SKM-1 (cell line): ENCODE measurements around the gene SLC24A3.

Experiments
- DNase-seq: peaks from one replicate; lab custom pipeline; 2025; ENCODE audit not compliant: unreplicated experiment; lab: John Stamatoyannopoulos, UW

Gene SLC24A3

DNA sequence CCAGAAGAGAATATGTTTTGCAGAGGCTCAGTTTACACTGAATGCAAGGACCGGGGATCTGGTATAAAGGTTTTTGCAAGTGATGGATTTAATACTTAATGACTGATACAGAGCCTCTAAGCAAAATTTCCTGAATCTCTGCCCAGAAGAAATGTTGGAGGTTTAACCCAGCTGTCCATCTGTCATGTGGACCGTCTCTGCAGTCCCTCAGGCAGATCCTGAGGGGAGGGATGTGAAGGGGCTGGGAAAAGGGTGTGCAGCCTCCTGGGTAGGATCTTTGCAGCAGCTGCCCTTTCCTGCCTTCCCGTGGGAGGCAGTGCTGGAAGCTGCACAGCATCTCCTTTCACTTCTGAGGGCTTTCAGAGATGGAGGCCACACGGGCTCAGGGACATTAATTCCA is 207.0 kb downstream of the SLC24A3 start:
- no peak for DNase-seq

DNA sequence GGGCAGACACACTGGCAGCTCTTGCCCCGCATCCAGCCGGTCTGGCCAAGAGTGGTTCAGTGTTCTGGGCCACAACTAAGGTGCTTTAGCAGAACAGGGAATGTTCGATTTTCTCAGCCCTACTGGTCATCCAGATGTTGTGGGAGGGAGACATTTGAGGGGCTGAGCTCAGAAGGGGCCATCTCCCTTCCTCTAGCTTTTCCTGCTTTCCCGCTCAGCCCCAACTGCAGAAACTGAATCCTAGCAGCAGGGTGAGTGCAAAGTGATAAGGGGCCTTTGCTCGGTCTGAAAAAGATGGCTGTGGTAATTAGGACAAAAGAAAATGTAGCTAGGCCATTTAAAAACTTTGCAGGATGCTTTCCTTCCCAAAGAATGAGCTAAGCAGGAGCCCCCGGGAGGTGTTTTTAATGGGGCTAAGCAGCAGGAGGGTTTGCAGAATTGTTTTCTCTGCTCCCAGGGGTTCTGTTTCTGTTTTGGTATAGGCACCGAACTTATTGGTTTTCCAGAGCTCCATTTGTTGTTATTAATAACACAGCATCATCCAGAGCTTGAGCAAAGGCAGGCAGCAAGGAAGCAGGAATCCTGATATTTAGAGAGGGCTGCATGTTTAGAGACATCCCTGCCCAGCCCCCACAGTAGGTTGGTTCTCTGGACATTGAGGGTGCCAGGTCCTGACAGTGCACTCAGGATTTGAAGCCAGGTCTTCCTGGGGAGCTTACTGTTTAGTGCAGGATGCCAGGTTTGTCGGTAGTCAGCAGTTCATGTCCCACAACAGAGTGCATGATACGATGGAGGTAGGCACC is 210.9 kb downstream of the SLC24A3 start:
- DNase-seq, result no peak

DNA sequence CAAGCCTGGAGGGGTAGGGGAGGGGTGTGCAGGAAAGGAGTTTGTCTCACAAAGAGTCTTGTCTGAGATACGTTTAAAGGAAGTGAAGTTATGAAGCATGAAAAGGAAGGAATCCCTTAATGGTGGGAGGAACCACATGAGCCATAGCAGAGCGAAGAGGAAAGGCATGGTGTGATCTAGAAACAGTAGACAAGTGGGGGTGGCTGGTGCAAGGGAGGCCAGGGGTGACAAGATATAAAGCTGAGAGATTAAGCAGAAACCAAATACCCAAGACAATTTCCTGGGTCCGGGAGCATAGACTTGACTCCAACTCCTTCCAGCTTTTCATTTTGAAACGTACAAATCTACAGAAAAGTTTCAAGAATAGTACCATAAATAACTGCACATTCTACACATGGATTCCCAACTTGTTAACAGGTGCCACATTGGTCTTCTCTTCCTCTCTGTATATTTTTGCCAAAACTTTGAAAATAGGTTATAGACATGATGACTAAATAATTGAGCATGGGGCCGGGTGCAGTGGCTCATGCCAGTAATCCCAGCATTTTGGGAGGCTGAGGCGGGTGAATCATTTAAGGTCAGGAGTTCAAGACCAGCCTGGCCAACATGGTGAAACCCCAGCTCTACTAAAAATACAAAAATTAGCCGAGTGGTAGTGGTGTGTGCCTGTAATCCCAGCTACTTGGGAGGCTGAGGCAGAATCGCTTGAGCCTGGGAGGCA is 211.6 kb downstream of the SLC24A3 start:
- DNase-seq, result no peak

DNA sequence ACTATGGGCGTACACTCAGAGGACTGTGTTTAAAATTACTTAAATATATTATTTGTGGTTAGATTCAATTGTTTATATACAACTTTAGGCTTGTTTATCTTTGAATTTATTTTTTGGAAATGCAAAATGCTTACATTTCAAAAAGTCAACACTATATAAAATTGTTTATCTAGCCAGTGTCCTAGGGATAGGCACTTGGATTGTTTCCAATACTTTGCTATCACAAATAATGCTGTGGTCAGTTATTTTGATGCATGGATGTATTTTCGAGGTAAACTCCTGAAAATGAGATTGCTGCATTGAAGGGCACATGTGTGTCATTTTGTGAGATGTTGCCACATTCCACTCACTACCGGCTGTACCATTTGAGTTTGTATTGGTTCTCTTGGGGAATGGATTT is 213.9 kb downstream of the SLC24A3 start:
- DNase-seq, result no peak

DNA sequence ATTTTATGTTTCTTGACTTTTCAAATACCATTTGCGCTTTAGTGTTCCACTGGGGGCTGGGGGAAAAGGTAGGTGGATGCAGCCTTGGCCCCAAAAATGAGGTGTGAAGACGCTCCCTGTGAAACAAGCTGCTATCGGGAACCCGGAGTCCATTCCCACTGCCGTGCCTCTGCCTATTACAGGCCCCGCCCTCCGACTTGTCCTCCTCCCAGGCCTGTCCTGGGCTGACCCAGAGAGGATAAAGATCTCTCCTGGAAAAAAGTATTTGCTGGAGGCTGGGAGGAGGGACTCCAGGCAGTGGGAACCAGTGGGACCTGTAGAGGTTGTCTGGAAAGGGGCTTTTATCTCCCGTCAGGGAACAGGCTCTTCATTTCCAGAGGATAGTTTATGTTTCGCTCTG is 215.0 kb downstream of the SLC24A3 start:
- DNase-seq, result no peak

DNA sequence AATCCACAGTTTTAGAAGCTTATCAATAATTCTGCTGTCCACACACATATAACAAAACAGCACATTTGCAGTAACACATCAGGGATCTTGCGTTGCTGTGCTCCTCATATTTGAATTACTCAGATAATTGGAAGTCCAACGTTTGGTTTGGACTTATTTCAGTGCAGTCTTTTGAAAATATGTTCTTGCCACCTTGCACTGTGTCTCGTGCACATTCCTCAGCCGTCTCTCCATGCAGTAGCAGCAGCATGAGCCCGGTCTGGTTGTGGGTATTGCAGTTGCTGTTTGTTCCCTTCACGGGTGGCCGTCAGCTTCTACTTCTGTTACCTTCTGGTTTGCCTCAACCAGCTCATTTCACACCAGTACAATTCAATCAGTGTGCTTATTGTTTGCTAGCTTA is 215.5 kb downstream of the SLC24A3 start:
- no peak for DNase-seq

DNA sequence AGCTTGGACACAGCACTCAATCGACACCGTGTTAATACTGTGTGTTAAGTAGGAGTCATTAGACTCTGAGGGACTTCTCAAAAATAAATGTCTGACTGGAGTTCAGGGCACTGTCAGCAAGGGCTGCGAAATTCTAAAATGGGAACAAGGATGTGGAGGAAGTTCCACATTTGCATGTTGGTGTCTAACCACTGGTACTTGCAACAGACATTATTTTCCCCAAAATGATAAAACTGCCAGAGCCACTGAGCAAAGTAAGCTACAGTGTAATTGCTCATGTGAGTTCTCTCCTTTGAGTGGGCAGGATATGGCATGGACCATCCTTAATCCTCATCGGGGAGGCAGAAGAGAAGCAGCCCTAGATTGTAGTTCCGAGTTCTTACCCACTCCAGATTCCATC is 215.9 kb downstream of the SLC24A3 start:
- DNase-seq, result peak; percentile 24

DNA sequence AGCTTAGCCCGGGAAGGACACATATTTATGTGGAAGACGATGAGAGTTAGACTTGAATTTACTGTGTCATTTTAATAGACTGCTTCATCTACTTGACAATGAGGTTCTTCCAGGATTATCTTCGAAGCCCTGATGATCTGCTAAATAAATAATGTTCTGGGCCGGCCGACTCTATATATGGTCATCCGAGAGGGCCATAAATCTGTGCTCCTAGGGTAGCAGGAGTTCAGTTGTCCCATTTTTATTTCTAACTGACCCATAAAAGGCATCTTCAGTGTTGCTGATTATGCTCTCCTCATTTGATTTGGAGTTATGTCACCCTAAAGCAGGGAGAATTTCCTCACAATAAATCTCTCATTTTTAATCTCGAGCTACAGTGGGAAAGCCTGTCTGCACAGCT is 217.1 kb downstream of the SLC24A3 start:
- DNase-seq, result no peak

DNA sequence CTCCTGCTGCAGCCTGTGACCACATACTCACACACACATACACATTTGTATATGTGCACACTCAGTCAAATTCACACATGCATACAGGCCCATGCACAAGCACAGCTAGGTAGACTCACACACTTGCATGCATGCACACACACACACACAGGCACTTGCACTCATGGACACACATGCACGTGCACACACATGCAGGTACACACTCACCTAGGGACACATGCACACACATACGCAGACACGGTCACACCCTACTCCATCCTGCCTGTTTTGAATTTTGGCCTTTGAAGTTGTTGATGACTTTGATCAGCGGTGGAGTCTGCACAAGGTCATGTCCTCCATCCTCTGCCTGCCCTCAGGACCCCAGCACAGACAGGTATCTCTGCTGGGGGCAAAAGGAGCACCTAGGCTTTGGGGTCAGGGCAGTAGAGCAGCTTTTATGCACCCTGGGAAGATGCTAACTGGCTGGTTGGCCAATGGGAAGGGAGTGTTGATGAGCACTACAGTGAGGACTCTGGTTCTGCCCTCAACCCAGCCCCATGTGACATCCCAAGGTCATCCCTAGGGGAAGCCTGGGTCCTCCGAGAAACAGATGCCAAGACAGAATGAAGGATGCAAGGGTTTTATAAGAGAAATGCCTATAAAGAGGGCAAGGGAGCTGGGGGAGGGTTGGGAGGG is 218.3 kb downstream of the SLC24A3 start:
- DNase-seq, result no peak

DNA sequence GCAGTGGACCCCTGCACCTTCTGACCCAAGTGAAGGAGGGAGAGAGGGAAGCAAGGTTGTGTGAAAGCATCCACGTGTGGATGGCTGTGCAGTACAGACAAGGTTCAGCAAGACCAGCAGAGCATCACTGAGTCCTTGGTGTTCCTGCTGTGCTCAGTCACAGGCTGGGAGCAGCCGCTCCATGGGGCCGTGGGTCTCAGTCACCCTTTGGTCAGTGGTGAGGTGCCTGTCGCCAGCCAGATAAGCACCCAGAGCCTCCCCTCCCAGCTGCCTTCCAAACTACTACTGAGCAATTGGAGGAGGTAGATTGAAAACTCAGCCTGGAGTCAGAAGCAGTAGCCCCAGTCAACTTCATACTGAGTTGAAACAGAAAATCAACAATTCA is 218.9 kb downstream of the SLC24A3 start:
- DNase-seq, result no peak

DNA sequence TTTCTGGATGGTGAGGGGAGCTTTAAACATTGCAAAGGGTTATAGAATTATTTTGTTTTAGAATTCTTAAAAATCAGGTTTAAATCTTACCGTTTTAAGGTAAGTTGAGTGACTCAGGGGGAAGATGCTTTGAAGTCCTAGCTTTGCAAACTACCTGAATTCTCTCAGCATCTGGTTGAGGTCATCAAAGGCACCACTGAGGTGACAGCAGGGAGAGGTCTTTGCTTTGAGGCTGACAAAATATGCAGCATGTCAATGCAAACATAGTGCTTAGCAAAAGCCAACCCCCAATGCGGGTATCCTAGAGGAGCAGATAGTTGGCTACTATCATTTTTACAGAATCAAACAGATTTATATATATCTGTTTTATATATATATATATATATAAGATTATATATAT is 219.5 kb downstream of the SLC24A3 start:
- no peak for DNase-seq

DNA sequence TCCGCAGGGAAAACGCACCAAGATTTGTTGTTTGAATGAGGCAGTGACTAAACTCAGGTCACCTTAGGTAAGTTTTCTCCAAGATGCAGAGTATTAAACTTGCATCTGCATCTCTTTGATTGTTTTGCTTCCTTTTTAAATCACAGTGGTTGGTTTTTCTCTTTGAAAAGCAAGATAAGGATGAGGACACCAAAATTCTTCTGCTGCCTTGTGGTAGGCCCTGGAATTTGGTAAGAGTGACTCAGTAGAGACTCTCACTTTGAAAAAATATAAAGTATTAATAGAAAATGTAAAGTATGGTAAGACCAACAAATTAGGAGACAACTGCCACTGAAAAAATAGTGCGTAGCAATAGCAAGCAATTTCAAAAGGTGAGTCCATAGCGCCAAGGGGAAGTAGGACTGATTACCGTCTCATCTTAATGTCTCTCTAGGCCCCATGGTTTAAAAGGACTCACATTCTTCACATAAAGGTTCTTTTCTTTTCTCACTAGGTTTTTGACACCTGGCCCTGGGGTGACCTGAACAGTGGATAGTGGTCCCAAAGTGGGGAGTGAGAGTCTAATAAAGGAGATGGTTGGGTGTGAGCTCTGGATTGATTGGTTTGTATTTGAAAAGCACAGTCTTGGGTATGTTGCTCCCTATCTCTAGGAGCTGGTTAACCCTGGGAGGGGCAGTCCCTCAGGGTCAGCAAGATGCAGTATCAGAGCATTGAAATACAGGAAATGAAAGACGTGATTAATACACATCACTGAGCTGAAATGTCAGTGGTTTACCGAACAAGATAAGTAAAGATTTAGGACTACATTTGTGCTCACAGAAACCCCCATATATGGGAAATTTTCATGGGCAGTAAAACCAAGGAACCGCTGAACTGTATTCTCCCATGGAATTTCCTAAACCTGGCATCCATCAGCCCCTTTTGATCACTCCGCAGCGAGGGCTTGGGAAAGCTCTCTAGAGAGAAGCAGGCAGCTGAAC is 221.2 kb downstream of the SLC24A3 start:
- DNase-seq, result no peak

DNA sequence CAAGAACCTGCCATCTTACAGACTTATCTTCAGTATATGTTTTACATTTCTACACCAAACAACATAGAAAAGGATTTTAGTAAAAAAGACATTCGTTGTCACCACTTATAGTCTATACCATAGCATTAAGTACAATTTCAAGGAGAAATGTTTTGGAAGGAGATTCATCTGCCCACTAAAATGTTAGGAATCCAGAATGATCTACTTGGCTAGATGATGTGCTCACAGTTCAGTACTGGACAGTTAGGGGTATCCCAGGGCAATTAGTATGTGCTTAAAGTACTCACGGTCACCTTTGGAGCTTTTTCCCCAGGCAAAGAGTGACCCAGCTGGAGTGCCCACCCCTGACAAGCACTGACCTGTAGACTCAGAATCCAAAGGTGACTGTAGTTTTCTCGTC is 222.9 kb downstream of the SLC24A3 start:
- DNase-seq, result no peak

DNA sequence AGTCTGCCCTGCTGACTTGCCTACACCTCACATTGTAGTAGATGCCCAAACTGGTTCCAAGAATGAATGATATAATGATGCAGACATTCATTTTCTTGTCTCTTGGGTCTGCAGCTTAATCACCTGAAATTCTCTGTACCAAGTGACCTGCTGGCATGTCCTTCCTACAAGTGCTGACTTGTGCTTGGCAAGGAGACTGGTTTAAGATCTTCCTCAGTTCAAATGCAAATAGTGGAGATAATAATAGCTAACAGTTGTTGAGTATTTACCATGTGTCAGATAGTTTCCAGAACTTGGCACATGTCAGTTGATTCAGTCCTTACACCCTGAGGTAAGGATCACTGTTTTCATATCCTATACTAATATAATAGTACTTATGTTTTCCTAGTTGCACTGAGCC is 223.4 kb downstream of the SLC24A3 start:
- no peak for DNase-seq

DNA sequence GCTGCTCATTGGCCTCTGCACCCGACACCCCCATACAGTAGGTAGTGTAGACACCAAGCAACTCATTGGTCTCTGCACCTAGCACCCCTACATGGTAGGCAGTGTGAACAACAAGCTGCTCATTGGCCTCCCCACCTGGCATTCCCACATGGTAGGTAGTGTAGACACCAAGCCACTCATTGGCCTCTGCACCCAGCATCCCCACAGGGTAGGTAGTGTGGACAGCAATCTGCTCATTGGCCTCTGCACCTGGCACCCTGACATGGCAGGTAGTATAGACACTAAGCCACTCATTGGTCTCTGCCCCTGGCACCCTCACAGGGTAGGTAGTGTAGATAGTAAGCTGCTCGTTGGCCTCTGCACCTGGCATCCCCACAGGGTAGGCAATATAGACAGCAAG is 226.0 kb downstream of the SLC24A3 start:
- DNase-seq, result no peak

DNA sequence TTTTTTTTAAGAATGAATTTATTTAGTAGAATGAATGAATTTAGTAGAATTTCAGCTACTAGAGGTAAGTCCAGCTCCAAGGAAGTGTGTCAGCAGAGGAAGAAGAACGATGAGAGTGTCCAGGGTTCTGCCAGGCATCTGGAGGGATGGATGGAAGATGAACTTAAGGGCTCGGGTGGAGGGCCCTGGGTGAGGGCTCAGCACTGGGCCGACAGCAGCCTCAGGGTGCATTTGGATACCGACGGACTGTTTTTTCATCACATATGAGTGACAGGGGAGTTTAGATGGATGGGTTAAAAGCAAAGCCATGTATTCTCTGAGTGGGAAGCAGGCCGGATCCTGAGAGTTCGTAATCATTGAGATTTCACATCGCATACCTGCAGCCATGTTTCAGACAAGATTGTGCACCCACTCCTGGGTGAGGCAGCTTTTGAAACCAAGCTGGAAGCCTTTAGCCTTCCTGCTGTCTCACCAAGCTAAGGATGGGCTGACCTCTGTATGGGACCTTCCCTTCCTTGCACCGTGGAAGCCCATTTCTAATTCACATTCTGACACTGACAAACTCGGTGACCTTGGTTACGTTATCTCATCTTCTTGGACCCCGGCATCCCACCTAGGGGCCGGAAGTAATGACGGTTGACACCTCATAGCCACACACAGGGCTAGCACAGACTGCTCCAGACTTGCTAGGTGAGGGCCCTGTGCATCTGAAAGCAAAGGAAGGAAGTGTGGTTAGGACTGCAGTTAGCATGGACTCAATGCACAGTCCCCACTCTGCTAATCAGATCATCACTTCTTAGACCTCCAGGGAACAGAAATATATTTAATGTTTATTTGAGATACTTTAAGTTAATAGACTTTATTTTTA is 228.5 kb downstream of the SLC24A3 start:
- DNase-seq, result no peak

DNA sequence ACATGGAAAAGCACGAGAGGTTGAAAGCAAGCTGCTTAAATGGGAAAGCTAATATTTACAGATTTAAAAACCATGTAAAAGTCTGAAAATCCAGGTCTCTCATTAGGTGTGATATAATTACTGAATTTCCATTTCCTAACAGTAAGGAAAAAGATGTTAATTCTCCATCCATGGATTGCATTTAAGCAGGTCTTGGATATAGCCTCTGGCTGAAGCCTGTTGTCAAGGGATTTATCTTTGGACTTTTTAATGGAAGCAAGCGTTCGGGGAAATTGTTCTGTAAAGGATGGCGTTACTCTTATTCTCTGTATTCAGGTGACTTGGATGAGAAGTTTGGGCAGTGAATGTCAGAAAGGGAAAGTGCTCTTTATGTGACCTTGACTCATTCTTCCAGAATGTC is 233.8 kb downstream of the SLC24A3 start:
- DNase-seq, result no peak

DNA sequence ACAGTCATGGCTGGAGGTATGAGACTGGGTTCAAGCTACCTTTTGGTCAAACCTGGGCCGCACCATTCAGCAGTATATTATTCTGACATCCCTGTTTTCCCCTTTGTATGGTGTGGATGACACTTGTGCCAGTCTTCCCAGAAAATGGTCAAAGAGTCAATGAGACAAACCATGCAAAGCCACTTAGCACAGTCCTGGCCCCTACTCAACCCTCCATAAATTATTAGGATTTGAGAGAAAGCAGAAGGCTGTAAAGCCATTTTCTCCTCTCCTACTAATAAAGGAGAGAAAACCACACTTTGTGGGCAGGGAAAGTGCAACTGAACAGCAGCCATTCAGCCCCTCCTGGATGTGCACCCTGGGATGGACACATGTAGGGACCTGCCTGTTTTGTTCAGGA is 236.2 kb downstream of the SLC24A3 start:
- no peak for DNase-seq

DNA sequence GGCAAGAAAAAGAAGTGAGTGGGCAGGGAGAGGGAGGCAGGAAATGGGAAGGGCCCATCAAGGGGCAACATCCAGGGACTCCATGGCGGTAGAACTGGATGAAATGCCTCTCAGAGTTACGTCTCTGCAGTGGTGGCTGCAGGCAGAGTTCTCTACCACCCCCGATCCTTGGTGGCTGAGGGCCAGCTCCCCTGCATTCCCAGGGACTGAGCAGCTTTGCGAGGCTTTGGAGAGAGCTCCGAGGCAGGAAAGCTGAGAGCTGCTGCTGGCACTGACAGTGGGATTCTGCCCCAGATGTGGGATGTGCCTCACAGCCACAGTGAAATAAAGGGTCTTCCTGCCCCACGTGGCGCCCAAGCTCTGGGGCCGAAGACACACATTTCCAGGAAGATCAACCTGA is 236.6 kb downstream of the SLC24A3 start:
- DNase-seq, result no peak
